GM18505 (cell line): ENCODE data around the gene KIF12.

ENCODE experiments used
- ATAC-seq: cut with Tn5 transposase; IDR thresholded peaks from one replicate; pipeline ENCODE4 v1.9.1; 2021; ENCODE audit not compliant: unreplicated experiment
- POLR2A ChIP-seq: IDR thresholded peaks from 4 replicates; pipeline ENCODE4 v1.6.1; 2011; ENCODE audit warnings: borderline replicate concordance; ENCODE audit not compliant: insufficient read depth, insufficient read length; ENCODE audit errors: extremely low read depth

The KIF12 gene

DNA sequence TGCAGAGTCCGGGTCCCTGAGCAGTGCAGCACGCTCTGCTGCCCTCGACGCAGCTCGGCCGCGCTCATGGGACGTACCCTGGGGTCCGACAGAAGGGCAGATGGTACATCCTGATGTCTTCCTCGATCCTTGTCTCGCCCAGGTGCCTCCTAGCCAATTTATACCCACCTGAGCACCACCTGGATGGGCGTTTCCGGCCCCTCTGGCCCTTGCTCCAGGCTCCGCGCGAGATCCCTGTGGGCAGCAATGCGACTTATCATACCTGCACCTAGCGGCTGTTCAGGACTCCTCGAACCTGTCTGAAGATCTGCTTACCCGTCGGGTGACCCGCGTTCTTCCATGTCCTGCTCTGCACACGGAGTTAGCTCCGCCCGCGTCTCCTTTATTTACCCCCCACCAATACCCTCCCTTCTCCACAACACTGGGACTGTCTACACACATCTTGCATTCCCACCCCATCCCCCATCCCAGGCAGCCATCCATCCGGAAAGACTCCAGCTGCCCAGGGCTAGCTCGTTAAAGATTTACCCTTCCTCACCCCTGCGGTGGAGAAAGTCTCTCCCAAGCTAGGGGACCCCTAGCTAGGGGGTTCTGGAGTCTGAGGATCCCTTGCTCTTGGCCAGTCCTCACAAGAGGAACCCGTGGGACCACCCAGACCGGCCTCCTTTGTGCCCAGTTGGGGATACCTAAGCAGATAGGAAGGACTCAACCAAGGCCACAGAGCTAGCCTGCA is at the start of gene KIF12:
TSS of gene KIF12 (minus strand) at position 357 of the 733 bp plus-strand sequence. CDS start at position 341, 16 bp downstream.
- no peak for TF ChIP-seq POLR2A
- no peak for ATAC-seq

DNA sequence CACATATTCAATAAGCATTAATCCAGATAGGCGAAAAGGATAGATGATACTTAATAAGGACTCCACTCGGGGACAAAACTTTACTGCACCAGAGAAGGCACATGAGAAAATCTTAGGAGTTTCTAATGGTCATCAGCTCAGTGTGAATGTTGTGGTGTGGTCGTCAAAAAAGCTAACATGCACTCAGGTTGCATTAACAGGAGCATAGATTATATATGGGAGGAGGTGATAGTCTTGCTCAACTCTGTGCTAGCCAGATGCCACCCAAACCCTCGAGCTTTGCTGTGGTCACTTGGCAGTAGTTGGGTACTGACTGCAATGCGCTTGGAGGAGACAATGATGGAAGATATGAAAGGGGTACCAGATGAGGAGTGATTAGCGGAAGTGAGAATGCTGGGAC is 47.6 kb upstream of the KIF12 start:
- no peak for ATAC-seq
- TF ChIP-seq POLR2A: no peak

DNA sequence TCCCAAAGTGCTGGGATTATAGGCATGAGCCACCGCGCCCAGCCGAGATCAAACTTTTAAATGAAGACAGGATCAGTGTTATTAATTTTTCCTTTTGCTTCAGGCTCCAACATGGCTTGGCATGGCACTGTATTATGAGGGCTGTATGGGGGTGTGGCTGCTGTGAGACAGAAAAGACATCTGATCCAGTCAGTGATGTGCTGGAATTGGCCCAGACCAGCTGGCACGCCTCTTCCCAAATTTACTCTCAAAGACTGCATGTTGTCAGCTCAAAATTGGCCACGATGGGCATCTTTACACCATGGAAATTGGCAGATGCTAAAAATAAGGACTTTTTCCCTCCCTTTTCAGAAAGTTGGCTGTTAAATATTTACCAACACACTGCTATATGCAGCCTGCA is 44.1 kb upstream of the KIF12 start:
- TF ChIP-seq POLR2A: no peak
- no peak for ATAC-seq

DNA sequence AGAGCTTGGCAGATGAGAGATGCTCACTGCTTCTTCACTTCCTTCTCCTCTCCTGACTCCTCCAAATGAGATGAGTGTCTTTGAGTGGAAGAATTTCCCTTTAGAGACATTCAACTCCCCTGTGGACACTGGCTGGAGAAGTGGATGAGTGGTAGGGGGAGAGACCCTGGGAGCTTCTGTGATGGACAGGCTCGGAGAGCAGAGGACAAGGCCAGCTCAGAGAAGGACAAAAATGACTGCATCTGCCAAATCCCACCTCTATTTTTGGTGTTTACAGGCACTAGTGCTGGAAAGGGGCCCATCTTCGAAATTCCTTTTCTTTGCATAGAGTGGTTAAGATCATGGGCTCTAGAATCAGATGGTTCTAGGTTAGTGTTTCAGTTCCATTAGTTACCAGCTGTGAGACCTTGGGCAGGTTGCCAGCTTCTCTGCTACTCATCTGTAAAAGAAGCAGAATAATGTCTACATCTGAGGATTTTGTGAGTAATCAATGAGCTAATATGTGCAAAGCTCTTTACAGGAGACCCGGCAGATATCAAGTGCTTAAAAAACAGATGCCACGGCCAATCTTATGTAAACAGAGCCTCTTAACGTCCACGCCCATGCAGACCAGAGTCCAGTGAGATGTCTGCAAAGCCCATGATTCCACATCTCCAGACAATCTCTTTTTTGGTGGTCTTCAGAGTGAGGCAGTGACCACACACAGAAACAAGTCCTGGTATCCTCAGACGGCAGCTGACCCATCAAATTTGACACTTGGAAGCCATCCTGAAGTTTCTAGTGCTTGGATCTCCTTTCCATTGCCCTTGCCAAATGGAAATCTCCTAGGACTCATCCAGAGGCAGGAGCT is 42.7 kb upstream of the KIF12 start:
- ATAC-seq: no peak
- no peak for TF ChIP-seq POLR2A

DNA sequence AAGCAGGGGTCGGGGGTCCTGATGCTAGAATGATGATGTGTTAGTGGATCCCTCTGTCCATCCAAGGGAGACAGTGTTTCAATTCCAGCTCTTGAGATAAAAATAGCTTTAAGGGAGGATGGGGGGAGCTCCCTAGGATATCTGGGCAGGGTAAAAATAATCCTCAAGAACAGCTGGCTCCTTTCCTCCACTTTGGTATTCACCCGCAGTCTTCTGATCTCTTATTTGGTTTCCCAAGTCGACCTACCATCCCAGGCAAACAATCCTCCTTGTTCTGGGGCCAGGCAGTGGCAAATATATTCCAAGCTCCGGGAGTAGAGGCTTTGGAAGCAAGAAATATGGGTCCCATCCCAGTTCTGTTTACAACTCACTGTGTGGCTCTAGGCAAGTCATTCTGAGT is 41.8 kb upstream of the KIF12 start:
- no peak for ATAC-seq
- no peak for TF ChIP-seq POLR2A

DNA sequence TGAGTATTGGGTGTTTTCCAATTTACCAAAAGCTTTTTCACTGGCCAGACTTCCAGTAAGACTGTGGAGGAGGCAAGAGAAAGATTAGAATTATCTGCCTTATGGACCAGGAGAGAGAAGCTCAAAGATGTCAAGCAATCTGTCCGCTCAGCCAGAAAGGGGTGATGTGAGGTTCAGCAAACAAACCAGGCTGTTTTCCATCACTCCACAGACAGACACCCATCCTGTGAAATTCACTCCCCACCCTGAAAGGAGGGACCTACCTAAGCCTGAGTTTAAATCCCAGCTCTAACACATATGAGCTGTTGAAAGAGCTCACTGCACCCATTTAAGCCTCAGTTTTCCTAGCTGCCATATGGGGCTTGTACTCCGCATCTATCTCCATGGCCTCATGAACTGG is 41.3 kb upstream of the KIF12 start:
- ATAC-seq: no peak
- TF ChIP-seq POLR2A: no peak

DNA sequence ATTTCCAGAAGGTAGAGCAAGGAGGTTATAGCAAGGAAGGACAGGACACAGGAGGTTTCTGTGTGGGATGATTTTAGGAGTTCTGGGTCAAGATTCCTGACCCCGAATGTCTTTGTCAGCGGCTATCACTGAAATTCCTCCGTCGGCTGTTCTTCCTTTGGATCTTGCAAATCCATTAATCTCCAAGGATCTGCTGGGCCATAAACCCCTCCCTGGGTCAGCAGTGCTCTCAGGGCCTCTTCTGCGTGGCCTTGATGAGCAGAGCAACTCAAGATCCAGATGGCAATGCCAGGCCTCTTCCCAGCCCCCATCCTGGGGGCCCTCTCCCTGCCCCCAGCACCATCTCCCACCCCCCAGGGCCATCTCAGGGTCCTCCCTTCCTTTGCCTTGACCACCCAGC is 40.0 kb upstream of the KIF12 start:
- TF ChIP-seq POLR2A: no peak
- ATAC-seq: no peak

DNA sequence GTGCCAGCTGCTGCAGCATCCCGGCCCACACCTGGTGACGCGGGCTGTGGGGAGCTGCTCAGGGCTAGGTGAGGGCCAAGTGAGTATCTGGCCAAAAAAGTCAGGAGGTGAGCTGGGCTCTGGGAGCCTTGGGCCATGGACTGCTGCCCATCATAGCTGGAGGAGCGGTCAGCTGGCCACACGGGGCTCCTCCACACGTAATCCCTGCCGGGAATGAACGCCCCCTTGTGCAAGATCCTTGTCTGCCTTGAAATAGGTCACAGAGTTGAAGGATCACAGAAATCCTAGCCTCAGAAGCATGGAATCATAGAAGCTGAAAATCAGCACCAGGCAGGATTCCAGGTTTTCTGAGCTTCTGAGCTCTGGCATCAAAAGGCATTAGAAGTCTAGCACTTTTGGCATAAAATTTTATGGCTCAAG is 39.5 kb upstream of the KIF12 start:
- no peak for TF ChIP-seq POLR2A
- no peak for ATAC-seq

DNA sequence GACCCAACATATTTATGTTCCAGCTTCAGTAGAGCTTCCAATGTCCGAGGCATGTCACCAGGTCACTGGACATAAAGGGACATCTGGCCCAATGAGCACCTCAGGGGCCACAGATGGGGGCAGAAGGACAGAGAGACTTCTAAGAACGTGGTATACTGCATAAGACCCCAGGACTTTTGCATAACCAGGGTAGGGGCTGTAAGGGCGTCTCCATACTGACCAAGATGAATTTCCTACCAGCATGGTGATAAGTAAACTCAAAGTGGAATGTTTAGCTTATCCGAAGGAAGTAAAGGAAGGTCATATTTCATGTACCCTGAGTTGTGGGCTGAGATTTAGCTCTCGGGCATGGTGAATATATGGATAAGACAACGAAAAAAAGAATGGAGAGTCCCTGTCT is 38.7 kb upstream of the KIF12 start:
- TF ChIP-seq POLR2A: no peak
- no peak for ATAC-seq

DNA sequence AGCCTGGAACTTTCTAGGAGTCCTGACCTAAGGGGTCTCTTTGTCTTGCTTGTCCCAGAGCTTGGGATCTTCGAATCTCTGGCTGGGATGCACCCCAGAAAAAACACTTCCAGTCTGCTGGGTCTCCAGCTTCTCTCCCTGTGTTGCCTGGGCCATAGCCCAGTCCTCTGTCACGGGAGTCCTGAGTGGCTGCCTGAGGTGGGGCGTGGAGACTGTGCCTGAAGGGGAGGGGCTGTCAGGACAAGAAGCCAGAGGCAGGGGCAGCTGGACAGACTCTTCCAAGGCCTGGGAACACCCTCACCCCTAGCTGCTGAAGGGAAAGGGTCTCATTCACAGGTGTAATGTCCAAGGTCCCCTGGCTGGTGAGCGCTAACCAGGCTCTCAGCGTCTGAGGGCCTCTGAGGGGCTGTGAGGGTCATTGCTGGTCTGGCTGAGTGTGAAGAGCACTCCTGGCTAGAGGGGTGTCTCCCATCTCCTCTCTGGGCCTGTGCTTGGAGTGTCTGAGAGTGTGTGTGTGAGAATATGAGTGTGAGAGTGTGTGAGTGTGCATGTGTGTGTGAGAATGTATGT is 35.8 kb upstream of the KIF12 start:
- TF ChIP-seq POLR2A: no peak
- no peak for ATAC-seq

DNA sequence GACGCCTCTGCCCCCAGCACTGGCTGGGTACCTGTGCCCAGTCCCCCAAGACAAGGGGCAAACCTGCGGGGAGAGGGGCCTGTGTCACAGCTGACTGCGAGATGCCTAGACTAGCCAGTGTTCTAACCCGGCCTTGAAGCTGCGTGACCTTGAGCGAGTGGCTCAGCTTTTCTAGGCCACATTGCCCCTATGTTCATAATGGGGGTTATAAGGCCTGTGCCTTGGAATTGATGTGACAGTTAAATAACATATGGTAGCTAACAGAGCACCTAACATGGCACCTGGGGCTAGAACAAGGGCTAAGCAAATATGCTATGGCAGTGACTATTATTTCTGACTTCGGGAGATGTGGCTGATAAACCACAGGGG is 33.4 kb upstream of the KIF12 start:
- no peak for TF ChIP-seq POLR2A
- no peak for ATAC-seq

DNA sequence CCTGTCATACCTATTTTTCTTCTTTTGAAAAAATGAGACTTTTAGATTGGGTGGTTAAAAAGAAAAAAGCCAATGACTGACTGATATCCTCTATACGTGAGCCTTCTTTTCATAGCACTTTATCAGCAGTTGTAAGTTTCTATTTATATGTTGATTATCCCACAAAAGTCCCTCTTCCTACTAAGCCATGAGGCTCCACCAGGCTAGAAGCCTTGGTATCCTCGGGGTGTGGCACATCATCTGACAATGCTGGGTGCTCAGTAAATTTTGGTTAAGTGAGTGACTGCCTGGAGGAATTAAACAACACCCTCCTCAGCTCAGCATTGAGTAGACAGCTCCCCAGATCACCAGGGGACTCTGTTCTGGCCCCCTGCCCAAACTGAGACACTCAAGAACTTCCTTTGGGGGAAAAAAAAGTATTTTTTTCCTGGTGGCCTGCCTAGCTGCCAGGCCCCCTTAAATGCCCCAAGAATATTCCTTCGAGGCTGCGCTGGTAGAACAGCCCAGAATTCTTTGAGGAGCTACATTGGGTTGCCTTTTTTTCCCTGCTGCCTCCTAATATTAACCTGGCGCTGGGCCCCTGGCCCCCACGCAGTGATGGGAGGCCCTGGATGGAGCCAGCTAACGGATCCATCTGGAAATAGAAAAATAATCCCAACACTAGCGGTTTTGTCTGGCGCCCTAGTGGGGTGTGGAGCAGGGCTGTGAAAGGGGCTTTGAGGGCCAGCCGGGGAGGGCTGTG is 32.9 kb upstream of the KIF12 start:
- TF ChIP-seq POLR2A: no peak
- no peak for ATAC-seq

DNA sequence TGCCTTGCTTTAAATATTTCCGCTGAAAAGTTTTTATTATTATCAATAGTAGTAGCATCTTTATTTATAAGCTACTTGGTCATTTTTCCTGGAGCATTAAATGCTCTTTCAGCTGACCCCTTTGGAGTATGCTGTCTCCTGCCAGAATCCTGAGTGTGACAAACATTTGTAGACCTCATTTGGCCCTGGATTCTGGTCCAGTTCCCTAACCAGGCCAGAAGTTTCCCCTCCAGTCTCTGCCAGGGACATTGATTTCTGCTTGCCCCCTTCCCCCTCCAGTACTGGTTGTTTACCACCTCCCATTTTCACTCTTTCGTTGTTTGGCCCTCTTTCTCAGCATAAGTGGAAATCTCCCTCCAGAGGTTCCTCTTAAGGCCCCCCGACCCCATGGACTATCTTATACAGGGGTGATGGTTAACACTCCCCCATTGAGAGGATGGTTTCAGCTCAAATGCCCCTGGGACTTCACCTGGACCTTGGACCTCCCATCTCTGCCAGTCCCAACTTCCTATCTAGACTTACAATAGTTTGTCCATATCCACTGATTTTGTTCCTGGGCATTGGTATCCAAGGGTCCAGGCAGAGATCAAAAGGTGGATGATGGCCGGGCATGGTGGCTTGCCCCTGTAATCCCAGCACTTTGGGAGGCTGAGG is 31.7 kb upstream of the KIF12 start:
- no peak for ATAC-seq
- no peak for TF ChIP-seq POLR2A
